ENCODE results near the gene SLC6A7.

SLC6A7 gene

DNA sequence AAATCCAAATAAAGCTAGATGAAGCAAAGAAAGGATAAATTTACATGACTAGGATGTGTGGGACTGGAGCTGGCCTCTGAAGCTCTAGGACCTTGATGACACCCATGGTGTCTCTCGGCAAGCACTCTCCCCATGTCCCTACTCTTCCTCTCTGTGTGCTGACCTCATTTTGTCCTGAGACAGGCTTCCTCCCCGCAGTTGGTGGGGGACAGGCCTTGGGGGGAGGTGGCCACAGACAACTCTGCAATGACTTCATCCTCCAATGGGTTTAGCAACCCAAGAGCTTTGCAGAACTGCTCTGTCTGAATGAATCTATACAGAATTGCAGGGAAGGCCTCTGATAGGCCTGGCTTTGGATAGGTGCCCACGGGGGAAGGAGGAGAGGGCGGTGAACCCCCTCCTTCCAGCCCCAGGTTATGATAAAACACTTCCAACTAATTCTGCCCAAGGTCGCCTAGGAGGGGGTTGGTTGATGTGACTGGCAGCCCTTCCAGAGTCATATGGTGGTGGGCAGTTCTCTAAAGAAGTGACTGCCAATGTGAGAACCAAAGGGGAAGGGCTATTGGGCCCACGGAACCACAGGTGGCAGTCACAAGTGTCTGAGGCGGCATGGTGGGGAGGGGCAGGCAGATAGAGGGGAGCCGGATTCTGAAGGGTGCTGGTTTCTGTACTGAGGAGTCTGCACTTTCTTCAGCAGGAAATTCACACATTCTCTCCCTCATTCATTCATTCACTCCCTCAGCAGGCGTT, 6.0 kb downstream of the SLC6A7 start:
- DNase-seq (no peak), ATAC-seq (no peak)

- no peak for ATAC-seq
- DNase-seq = no peak
Observed at GRCh38 chr5:150196514-150196913, 6.7 kb downstream of the SLC6A7 start.

GRCh38 chr5:150196986-150197385, 7.1 kb downstream of the SLC6A7 start:
- ATAC-seq = no peak
- no peak for DNase-seq

DNA sequence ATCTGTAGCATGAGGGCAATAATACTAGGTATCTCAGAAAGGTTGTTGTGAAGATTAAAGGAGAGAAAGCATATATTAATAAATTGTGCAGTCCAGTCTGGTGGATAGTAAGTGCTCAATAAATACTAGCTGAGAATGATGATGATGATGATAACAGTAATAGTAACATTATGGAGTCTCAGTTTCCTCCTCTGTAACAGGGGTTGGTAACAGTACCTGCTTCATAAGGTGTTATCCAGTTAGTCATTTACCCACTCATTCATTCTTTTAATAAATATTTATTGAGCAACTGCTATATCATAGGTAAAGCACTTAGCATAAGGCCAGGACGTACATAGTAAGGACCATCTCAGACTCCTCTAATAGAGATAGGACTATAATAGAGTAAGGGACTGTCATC, 7.6 kb downstream of the SLC6A7 start:
- ATAC-seq (no peak), DNase-seq (no peak)

DNA sequence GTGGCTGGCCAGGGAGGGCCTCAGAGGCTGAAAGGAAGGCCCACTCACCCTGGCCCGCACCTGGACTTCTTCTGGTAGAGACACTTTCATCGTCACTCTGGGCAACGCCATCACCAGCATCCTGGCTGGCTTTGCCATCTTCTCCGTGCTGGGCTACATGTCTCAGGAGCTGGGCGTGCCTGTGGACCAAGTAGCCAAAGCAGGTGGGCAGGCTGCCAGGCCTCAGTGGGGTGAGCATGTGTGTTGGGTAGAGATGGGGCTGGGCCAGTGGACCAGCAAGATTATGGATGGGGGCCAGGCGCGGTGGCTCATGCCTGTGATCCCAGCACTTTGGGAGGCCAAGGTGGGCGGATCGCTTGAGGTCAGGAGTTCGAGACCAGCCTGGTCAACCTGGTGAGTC, 12.6 kb downstream of the SLC6A7 start:
- ATAC-seq (no peak), DNase-seq (no peak)

- DNase-seq = no peak
Observed at GRCh38 chr5:150203832-150204589, 14.1 kb downstream of the SLC6A7 start.

DNA sequence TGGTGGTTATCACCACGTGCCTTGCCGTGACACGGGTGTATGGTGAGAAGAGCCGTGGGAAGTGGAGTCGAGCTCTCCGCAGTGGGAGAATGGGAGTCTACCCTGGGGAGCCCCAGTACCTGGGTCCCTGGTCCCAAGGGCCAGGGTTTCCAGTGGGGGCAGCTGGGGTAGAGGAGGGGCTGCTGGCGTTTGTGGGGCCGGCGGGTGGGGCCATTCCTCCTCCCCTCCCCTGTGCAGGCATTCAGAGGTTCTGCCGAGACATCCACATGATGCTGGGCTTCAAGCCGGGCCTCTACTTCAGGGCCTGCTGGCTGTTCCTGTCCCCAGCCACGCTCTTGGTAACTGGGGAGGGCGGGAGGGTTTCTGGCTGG, 14.7 kb downstream of the SLC6A7 start:
- DNase-seq (no peak), ATAC-seq (no peak)

More at GRCh38 chr5:150203832-150204589, 14.1 kb downstream of the SLC6A7 start:
- ATAC-seq = no peak

GRCh38 chr5:150206098-150206778, 16.4 kb downstream of the SLC6A7 start:
- DNase-seq = no peak
- no peak for ATAC-seq

- ATAC-seq (no peak), DNase-seq (no peak)
Observed at GRCh38 chr5:150206779-150207115, 16.9 kb downstream of the SLC6A7 start.

GRCh38 chr5:150208187-150209098, 18.6 kb downstream of the SLC6A7 start:
- DNase-seq (no peak), ATAC-seq (no peak)

GRCh38 chr5:150209099-150209635, 19.3 kb downstream of the SLC6A7 start:
- ATAC-seq (peak; percentile 32), DNase-seq (peak; percentile 33)

DNA sequence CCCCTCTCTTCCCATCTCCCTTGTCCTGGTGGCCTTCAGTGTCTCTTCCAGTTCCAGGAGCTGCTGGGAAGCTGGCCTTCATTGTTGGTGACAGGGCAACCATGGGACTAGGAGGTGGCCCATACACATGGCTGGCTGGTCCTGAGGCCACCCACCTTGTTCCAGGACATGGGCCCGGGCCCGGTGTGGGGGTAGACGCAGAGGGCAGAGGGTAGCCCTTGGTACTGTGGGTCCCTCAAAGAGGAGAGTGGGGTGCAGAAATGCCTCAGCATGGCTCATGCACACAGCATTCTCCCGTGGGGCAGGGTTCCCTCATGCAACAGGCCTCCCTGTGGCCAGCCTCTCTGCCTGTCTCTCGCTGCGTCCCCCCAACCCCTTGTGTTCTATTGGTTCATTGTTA, 20.8 kb downstream of the SLC6A7 start:
- ATAC-seq (no peak), DNase-seq (no peak)

DNA sequence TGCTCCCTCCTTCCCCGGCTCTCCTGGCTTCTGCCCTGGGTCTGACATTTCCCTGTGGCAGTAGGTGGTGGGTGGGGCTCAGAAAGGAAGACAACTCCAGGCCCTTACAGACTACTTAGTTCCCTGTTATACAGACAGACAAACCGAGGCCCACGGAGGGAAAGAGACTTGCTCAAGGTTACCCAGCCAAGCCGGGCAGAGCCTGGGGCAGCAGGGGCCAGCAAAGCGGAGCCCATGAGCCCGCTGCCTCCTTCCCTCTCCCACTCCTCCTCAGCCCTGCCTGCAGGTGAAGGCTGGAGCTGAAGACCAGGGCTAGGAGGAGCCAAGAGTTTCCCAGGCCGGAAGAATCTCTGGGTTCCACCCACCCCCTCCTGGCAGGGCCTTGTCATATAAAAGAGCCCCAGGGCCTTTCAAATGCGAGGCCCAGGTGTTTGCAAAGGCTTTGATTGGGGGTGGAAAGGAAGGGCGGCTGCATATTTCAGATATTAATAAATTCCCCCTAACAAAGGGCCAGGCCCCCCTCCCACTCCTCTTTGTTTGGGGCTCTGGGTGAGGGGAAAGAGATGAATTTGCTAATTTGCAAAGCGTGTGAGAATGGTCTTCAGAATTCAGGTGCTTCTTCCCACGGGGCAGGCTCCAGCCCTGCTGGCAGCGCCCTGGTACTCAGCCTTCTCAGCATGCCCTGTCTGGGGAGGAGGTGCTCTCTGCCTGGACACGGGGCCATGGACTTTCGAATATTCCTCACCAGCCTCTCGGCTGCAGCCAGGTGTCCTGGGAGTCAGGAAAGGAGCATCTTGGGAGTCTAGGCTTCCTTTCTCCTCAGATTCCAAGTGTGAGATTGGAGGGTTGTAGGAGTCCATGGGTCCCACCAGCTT, 21.5 kb downstream of the SLC6A7 start:
- ATAC-seq (no peak), DNase-seq (no peak)

DNA sequence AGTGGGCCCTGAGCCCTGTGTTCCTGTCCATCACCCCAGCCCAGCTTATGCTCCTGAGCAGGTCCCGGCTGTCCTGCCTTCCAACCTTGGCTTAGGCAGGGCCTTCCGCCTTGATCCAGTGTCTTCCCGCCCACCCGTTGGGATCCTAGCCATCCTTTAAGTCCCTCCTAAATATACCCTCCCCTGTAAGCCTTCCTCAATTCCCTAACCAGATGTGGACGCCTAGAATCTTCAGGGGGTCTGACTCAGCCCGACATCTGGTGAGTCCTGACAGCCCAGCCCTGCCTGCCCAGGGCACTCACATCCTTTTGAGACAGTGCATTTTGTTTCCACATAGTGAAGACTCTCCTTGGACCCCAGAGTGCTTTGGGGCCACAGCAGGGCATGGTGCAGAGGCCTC, 23.7 kb downstream of the SLC6A7 start:
- no peak for DNase-seq
- ATAC-seq = no peak

GRCh38 chr5:150214289-150214688, 24.4 kb downstream of the SLC6A7 start:
- ATAC-seq (no peak), DNase-seq (no peak)

- DNase-seq (no peak), ATAC-seq (no peak)
Observed at GRCh38 chr5:150215979-150216944, 26.4 kb downstream of the SLC6A7 start.

GRCh38 chr5:150217038-150217437, 27.2 kb downstream of the SLC6A7 start:
- no peak for DNase-seq
- ATAC-seq = no peak

DNA sequence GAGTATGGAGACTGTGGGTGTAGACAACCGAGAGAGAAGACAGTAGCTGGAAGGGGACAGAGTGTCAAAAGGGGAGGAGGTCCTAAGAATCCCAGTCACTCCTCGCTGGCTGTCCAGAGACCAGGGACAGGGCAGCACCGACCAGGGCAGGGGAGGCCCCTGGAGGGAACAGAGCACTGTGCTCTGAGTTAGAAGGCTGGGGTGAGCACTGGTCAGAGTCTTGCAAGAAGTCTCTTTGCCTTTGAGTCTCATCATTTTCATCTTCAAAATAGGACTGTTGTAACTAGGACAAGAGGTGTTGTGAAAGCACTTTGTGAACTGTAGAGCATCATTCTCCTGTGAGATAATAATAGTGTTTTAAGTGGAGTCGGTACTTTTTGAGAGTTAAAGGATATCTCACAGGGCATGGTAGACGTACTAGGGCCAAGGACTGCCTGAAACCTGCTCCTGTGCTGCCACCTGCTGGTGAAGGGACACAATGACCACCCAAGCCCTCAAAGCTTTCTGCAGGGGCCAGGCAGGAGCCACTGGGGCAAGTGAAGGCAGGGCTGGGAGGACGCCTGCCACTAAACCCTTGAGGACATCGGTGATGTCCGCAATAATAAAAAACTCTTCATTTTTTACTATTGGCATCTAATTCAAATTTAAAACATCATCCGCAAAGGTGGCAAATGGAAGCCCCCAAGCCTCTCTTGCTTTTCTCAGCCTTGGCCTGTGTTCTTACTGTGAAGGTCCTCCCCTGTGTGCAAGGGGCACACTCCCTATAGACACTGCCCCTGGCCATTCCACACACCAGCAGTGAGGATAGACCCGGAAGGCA, 28.2 kb downstream of the SLC6A7 start:
- DNase-seq (peak; percentile 85), ATAC-seq (peak; percentile 84)

GRCh38 chr5:150218693-150219035, 28.8 kb downstream of the SLC6A7 start:
- DNase-seq = no peak
- no peak for ATAC-seq
